ENCODE measurements around the gene NALCN. TPM values are rescaled to one million over a fixed set of nuclear protein-coding genes. Genes with fewer than 3 reads are reported as not detected.

NALCN gene
- total and polyA plus RNA-seq, 10 donors, result 0.02 to 0.13 (median 0.09) TPM; not detected in 2

DNA sequence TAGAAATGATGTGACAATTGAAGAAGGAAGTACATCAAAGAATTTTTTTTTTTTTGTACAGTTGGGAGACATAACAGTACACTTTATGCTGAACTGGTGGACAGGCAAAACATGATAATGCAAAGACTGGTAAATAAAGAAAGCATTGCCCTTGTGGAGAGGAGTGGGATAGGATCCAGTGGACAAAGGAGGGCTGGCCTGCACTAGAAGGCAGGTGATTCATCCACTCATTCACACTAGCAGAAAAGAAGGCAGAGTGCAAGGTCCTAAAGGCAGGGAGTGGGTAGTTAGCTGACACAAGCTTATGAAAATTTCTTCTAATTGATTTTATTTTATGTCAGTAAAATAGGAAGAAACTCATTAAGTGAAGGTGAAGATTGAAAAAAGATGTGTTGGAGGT is 17.6 kb upstream of the NALCN start:
- Histone ChIP-seq H3K9me3 (no peaks in the 10 kb centered on the region), H3K27me3 (replicated peaks in 1 of 7) (peaks cover 0 to 4% (median 0%) of the 10 kb centered on the region in 7 donors), H3K4me3 (no peak overlapping the region), H3K4me1 (no peaks in the 10 kb centered on the region), H3K27ac (no peak overlapping the region), H3K36me3 (no peaks in the 10 kb centered on the region)
- intact Hi-C loops (cut with DNase I; ENCODE audit: low total_unique reads), result no loop called here
- TF ChIP-seq, protein P1, sequence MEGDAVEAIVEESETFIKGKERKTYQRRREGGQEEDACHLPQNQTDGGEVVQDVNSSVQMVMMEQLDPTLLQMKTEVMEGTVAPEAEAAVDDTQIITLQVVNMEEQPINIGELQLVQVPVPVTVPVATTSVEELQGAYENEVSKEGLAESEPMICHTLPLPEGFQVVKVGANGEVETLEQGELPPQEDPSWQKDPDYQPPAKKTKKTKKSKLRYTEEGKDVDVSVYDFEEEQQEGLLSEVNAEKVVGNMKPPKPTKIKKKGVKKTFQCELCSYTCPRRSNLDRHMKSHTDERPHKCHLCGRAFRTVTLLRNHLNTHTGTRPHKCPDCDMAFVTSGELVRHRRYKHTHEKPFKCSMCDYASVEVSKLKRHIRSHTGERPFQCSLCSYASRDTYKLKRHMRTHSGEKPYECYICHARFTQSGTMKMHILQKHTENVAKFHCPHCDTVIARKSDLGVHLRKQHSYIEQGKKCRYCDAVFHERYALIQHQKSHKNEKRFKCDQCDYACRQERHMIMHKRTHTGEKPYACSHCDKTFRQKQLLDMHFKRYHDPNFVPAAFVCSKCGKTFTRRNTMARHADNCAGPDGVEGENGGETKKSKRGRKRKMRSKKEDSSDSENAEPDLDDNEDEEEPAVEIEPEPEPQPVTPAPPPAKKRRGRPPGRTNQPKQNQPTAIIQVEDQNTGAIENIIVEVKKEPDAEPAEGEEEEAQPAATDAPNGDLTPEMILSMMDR (IDR thresholded peaks at IDR 0.05 in 8 of 11, conservative IDR thresholded peaks at IDR 0.05 in 3 of 11), result no peak
- TF ChIP-seq POLR2AphosphoS5 (IDR thresholded peaks at IDR 0.05) (no peak), POLR2A (IDR thresholded peaks at IDR 0.05) (no peak)
- no peak for DNase-seq

DNA sequence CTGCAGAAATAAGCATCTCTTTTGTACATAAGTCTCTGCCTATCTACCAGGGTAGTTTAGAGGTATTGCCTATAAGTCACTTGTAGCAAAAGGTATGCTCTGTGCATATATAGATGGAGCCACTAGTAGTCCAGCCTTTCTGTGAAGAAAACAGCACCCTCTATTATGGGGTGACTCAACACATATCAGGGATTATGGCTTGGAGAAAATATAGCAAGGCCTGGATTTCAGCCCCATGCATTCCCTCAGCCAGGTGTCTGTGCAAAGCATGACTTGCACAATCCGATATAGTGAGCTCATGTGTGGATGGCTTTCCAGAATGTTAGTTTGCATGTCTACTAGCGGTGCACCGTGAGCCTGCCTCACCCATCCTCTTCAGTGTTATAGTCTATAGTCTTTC is 13.4 kb upstream of the NALCN start:
- no peaks in the 10 kb centered on the region for H3K4me1 ChIP-seq
- DNase-seq, result no peak
- H3K27me3 ChIP-seq (replicated peaks in 1 of 7), result peaks cover 0 to 4% (median 0%) of the 10 kb centered on the region in 7 donors
- H3K4me3 ChIP-seq, result no peak overlapping the region
- TF ChIP-seq POLR2AphosphoS5 (IDR thresholded peaks at IDR 0.05), result no peak
- no peak for TF ChIP-seq POLR2A (IDR thresholded peaks at IDR 0.05)
- TF ChIP-seq, protein P1 (IDR thresholded peaks at IDR 0.05 in 8 of 11, conservative IDR thresholded peaks at IDR 0.05 in 3 of 11), result no peak
- no peaks in the 10 kb centered on the region for H3K36me3 ChIP-seq
- H3K9me3 ChIP-seq, result no peaks in the 10 kb centered on the region
- intact Hi-C loops (cut with DNase I; ENCODE audit: low total_unique reads), result no loop called here
- H3K27ac ChIP-seq, result no peak overlapping the region
- WGBS, 5 donors, result 85 to 92% (median 88%) methylated on average over 3 of the region's 3 CpGs

DNA sequence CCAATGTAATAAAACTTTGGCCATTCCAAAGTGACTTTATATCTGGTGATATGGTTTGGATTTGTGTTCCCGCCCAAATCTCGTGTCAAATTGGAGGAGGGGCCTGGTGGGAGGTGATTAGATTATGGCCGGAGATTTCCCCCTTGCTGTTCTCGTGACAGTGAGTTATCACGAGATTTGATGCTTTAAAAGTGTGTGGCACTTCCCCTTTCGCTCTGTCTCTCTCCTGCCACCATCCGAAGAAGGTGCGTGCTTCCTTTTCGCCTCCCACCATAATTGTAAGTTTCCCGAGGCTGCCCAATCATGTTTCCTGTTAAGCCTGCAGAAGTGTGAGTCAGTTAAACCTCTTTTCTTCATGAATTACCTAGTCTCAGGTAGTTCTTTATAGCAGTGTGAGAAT is 9.3 kb upstream of the NALCN start:
- intact Hi-C loops (cut with DNase I; ENCODE audit: low total_unique reads), result no loop called here
- Histone ChIP-seq H3K36me3 (no peaks in the 10 kb centered on the region), H3K9me3 (no peaks in the 10 kb centered on the region), H3K4me1 (no peaks in the 10 kb centered on the region), H3K4me3 (no peak overlapping the region), H3K27me3 (replicated peaks in 1 of 7) (no peaks in the 10 kb centered on the region), H3K27ac (no peak overlapping the region)
- WGBS, 5 donors, result 62 to 80% (median 68%) methylated on average over 10 of the region's 10 CpGs
- no peak for TF ChIP-seq POLR2AphosphoS5 (IDR thresholded peaks at IDR 0.05)
- TF ChIP-seq, protein P1 (IDR thresholded peaks at IDR 0.05 in 8 of 11, conservative IDR thresholded peaks at IDR 0.05 in 3 of 11), result no peak
- TF ChIP-seq POLR2A (IDR thresholded peaks at IDR 0.05), result no peak
- no peak for DNase-seq

DNA sequence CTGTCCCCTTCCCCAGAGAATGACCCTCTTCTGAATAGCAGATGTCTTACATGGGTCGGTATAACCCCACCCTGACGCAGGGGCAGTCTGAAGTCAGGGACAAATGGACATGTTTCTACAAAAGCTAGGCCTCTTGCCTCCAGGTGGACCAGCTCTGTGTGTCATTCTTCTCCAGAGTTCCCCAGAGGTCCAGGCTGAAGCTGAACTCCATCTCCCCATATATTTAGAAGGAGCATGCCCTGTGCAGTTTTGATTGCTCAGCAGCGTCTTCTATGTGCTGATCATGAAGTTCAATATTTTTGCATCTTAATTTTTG is 8.8 kb upstream of the NALCN start:
- no peaks in the 10 kb centered on the region for H3K4me1 ChIP-seq

More for the DNA sequence above, 8.8 kb upstream of the NALCN start:
- intact Hi-C loops (cut with DNase I; ENCODE audit: low total_unique reads), result no loop called here
- WGBS, 5 donors, result 86 to 94% (median 86%) methylated on average over 3 of the region's 3 CpGs
- H3K27me3 ChIP-seq (replicated peaks in 1 of 7), result no peaks in the 10 kb centered on the region
- no peaks in the 10 kb centered on the region for H3K36me3 ChIP-seq
- no peak overlapping the region for H3K4me3 ChIP-seq
- TF ChIP-seq, protein P1 (IDR thresholded peaks at IDR 0.05 in 8 of 11, conservative IDR thresholded peaks at IDR 0.05 in 3 of 11), result no peak
- TF ChIP-seq POLR2AphosphoS5 (IDR thresholded peaks at IDR 0.05) (no peak), POLR2A (IDR thresholded peaks at IDR 0.05) (no peak)
- no peak overlapping the region for H3K27ac ChIP-seq
- no peak for DNase-seq
- no peaks in the 10 kb centered on the region for H3K9me3 ChIP-seq
